GM21619 (cell line): Measurements from ENCODE around the gene NUP93.

Source experiments
- ATAC-seq: cut with Tn5 transposase; IDR thresholded peaks from one replicate; pipeline ENCODE4 v1.9.1; 2021; ENCODE audit not compliant: unreplicated experiment

Gene NUP93

DNA sequence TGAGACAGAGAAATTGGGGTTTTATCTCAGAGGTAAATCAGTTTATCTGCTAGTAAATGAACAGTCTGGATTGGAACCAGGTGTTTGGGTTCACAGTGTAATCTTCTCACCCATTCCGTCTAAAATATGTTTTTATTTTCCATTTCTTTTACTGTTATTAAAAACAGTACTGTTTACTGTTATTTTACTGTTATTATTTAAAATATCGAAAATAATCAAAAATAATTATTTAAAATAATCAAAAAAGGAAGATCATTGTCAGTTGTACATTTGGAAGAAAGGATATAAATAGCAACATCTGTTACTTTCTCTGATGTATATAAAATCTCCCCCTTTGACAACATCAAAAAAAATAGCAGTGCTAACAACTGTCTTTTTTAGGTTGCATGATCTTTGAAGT is 11.5 kb downstream of the NUP93 start:
- ATAC-seq, result no peak

DNA sequence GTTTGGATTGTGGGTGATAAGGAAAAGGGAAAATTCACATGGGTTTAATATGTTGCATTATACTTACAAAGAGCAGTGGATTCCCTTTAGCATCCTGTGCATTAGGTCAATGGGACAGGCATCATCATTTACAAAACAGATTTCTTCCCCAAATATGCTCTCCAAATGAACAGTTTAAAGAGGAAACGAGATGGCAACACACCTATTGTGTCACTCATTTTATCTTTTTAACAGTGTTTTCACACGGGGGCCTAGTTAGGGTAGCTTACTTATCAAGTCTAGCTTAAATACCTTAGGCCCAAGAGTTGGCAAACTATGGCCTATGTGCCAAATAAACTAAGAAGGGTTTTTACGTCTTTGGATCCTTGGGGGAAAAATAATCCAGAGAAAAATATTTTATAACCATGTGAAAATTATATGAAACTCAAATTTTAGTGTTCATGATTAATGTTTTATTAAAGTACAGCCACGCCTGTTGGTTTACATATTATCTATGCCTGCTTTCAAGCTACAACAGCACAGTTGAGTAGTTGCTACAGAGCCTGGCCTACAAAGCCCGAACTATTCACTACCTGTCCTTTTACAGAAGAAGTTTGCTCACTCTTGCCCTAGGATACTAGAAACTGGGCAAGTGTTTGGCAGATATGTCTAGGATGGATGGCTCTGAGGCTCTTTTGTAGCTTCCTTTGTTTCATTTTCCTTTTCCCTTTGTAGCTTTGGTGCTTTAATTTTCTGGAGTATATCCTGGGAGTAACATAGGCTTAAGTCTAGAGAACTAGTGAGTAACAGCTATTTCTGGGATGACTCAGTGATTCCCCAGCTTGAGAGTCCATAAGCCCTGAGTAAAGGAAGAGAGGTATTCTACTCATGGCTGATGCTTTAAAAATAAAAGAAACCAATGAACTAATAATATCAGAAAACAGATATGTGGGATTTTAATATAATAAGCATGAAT is 12.4 kb downstream of the NUP93 start:
- no peak for ATAC-seq

DNA sequence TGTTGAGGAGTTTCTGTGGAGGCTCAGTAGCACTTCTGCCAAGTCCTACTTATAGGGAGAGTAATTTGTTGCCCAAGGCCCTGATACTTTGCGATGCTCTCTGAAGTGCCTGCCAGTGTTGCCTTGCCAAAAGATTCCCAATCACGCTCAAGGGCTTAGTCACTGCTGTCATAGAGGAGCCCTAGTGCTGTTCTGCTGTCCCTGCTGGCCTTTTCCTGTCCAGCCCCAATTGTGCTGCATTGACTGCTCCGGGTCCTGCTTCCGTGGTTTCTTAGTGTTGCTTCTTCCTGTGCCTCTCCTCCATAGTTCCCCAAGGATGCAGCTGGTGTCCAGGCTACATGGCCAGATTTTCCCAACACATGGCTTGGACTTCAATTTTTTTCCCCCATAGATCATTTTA is 13.9 kb downstream of the NUP93 start:
- no peak for ATAC-seq

DNA sequence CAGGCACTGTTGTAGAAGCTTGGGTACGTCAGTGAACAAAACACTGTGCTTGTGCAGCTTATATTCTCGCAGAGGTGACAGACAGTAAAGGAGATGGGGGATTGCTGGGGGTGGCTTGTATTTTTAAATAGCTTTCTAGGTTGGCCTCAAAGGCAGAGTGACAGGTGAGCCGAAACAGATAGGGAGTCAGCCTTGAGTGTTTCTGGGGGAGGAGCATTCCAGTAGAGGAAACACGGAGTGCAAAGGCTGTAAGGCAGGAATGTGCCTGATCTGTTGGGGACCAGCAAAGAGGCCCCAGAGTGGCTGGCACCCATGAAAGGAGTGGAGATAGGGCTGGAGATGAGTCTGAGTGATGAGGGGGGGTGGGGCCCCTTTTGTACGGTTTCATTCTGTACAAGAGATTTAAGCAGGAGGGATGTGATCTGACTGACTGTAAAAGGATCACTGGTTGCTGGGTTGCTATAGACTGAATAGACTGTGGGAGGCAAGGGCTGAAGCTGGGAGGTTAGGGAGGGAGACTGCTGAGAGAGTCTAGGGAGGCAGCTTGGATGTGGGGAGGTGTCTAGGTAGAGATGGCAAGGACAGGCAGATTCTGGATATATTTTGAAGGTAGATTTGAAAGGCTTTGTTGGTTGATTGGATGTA is 15.2 kb downstream of the NUP93 start:
- no peak for ATAC-seq

DNA sequence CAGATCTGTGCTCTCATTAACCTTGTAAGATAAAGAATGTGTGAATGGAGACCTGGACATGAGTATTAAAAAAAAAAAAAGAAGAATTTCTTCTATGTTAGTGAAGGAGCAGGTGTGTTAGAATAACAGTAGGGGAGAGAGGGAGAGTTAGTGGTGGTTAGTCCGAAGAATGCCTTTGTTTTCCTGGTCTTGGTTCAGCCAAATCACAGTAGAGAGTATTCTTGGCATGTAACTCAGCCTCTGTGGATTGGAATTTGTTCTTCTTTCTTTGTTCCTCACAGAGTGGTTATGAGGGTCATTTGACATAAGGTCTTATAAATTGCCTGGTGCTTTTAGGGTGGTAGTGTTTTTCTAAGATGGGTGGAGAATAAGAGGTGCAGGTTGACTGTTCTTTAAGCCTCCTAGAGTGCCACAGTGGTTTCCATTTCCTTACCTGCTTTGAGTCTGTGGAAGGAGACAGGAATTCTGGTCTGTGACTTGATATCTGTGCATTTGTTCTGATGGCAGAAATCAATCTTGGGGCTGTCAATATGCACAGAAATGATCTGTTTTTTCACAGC is 17.6 kb downstream of the NUP93 start:
- no peak for ATAC-seq

DNA sequence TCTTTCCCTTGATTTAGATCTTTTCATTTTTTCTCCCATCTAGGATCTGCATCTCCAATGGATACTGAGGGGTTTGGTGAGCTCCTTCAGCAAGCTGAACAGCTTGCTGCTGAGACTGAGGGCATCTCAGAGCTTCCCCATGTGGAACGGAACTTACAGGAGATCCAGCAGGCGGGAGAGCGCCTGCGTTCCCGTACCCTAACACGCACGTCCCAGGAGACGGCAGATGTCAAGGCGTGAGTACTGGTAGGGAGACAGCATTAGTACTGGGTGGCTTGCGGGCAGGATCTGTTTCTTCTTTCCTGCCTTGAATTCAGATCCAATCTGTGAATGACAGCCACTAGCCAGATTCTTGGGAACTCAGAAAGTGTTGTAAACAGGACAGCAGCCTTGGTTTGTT is 18.3 kb downstream of the NUP93 start:
- ATAC-seq, result no peak

DNA sequence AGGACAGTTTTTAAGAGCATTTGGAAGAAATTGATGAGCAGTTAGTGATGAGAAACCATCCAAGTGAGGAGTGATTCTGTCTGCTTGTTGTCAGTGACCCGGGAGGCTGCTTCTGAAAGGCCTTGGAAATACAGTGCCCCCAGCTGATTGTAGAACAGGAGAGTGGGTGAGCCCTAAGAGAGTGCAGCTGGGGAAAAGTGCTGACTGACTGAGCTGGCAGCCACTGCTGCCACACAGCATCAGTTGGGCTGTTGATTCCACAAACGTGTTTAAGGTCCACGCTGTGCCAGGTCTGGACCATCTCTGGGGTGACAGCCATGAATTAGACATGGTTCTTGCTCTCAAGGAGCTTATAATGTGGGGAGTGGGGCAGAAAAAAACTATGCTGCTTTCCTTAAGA is 18.9 kb downstream of the NUP93 start:
- no peak for ATAC-seq

DNA sequence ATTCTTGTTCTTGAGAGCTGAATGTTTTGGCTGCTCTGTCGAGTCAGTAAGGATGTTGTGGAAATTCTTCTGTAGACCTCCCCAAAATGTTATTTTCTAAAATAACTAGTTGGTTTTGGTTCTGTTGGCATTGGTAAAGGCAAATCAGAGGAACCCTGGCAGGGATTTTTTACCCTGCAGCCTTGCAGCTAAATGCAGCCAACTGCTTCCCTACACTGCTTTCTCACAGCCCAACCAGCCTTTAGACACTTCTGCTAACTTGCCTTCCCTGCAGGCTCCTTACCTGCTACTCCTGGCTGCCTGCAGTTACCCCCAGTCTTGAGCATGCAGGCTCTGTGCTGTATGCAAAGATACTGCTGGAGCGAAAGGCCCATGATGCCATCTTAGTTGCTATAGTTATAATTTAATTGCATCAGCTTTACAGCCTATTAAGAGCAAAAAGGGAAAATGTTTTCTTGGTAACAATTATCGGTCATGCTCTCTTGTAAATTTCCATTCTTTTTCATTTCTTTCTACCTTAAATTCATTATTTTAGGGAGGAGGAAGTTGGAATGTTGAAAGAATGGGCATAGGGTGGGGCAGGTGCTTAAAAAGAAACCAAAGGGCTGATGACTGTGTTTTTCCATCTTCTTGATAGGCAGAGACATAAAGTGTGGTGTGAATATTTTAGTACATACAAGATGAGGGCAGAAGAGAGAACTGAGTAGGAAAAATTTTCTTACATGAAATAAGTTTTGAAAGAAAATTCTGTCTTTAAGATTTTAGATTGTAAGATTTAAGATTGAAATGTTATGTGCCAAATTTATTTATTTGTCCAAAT is 20.0 kb downstream of the NUP93 start:
- no peak for ATAC-seq

DNA sequence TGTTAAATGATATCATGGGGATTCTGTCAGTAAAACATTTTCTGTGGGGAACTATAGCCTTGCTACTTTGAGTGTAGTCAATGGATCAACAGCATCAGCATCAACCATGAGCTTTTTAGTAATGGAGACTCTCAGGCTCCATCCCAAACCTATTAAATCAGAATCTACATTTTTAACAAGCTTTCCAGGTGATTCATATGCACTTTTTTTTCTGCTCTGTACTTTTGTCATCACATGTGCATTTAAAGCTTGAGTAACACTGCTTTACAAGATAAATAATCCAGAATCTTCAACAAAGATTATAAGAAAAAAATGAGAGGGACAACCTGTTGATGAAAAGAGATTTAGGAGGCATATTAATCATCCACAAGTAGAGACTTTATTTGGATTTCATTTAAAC is 23.5 kb downstream of the NUP93 start:
- ATAC-seq, result no peak

DNA sequence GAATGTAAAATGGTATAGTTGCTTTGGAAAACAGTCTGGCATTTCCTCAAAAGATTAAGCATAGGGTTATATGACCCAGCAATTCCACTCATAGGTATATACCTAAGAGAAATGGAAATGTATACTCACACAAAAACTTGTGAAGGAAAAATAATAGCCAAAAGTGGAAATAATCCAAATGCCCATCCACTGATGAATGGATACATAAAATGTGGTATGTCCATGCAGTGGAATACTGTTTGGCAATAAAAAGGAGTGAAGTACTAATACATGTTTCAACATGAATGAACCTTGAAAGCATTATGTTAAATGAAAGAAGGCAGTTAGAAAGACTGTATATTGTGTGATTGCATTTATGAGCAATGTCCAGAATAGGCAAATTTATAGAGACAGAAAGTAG is 25.1 kb downstream of the NUP93 start:
- no peak for ATAC-seq

DNA sequence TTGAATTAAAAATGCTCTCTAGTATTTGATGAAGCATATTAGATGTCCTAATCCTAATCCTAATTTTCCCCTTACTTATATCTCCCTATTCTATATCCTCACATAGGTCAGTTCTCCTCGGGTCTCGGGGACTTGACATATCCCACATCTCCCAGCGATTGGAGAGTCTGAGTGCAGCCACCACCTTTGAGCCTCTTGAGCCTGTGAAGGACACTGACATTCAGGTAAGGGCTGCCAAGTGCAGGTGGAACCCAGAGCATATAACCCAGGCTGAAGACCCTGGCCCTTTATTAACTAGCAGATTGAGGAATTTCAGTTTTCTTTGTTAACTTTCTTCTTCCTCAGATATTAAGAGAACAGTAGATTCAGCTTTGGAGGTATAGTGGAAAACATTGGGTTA is 28.5 kb downstream of the NUP93 start:
- no peak for ATAC-seq

DNA sequence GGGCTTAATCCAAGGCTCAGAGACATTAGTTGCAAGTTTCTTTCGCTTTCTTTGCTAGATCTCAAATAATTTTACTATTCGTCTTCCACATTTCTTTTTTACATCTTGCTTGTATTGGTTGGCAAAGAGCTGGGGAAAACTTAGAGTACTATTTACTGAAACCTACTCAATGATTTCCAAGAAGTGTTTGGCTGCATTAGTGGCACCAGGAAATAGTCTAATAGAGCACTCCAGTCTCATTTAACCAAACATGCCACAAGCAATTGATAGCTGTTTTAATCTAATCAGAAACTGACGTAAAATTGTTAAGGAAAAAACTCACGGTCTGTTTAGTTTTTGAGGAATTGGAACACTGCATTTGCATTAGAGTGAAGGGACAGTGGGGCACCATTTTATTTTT is 29.0 kb downstream of the NUP93 start:
- ATAC-seq, result no peak

DNA sequence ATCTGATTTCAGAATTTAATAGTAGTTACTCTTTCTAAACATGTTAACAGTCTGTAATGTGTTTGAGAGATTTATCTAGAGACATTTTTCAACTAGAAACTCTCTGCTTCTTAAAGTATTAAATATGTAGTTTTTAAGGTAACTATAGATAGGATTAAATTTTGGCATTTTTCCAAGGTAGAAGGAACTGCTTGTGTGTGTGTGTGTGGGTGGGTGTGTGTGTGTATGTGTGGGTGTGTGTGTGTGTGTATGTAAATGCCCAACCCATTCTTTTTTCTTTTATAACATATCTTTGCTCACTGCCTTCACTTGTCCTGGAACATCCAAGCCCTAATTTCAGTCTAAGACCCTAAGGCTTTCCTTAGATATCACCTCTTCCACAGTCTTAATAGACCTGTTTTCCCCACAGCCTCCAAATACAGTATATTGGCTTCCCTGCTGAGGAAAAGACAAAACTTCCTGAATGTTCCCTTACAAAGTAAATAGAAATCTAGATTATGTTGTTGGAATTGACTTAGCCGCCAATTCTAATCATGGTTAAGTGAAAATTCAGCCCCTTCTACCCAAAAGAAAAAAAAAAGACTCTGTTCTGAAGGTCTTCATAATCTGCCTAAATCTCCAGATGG is 33.5 kb downstream of the NUP93 start:
- ATAC-seq, result no peak

DNA sequence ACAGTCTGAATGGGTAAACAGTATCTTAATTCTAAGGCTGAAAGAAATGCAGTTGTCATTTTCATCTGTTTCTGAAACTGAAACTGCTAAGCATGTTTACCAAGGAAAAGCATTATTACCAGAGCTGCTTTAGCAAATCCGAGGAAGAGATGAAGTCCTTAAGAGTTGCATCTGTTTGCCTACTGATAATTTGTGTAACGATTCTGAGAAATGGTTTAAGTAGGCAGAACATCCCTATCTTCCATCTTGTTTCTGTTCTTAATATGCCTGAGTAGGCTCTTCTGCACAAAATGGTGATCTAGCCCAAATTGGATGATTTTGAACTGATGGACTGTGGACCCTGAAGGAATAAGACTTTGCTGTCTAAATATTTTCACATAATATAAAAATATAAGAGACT is 34.9 kb downstream of the NUP93 start:
- no peak for ATAC-seq

DNA sequence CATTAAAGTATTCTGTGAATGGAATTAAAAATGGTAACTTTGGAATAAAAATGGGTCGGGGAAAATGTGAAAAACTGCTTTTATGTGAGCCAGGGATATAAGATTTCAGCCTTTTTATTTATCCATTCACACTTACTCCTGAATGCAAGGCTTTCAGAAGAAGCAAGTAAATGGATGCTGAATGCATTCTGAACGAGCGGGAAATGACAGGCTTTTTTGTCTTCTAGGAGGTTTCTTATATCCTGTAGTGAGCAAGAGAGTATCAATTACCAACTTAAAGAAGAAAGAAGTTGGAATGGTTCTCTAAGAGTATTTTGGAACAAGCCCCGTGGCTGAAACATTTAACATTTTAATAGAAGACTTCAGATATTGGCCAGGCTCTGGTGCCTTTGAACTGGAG is 36.0 kb downstream of the NUP93 start:
- ATAC-seq, result no peak

DNA sequence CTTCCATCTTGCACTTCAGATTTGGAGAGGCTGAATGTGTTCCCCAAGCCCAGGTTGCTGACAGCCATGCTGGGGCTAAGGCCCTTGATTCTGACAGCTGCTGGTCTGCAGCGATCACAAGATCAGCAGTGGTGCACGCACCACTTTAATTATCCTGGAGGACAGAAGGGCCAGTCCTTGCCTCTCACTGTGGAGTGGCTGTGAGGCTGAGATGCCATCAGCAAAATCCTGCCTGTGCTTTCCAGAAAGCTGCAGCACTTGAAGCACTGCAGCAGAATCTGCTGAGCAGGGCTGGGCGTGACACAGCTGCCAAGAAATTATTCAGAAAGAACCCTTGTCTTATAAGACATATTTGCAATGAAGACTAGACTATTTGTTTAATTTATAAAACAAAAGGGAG is 37.1 kb downstream of the NUP93 start:
- no peak for ATAC-seq

DNA sequence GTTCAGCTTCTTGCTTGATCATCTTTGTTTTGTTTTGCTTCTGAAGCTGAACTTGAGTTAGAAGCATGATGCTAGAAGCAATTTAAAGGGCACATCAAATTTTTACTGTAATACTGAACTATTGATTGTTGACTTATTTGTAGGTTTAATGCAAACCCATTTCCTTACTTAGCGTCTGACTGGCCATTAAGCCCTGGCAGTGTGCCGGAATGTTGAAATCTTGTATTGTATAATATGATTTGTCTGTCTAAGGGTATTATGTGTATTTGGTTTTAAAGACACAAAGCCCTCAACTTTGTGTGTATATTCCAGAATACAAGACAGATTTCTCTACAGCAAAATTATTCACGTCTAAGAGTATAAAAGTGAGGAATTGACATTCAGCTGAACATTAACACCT is 39.7 kb downstream of the NUP93 start:
- ATAC-seq, result no peak

DNA sequence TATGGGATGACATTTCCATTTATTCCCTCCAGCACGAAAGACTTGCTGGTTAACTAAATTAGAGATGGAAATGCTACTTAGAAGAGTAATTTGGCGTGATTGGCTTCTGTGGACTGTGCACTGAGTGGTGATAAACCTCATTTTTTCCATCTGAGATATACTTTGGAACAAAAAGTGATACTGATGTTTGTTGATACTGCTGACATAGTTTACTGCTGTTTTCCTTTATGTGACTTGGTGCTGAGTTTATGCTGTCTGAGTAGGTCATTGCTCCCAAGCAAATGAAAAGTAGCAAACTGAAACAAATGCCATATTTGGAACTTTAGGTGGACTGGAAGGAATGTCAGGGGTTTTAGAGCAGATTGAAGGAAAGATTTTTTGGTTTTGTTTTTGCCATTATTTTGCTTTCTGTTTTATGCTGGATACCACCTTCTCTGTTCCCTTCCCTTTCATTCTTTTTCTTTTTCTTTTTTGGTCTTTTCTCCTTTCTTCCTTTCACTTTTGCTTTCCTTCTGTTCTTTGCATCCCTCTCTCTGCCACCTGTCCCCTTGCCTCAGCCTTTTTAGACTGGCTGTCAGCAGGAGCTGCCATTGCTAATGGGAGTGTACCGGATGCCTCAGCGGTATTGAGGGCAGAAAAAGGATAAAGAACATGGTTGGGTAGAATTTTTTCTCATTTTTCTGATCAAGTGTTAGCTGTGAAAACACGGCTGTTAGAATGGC is 41.8 kb downstream of the NUP93 start:
- ATAC-seq, result no peak

DNA sequence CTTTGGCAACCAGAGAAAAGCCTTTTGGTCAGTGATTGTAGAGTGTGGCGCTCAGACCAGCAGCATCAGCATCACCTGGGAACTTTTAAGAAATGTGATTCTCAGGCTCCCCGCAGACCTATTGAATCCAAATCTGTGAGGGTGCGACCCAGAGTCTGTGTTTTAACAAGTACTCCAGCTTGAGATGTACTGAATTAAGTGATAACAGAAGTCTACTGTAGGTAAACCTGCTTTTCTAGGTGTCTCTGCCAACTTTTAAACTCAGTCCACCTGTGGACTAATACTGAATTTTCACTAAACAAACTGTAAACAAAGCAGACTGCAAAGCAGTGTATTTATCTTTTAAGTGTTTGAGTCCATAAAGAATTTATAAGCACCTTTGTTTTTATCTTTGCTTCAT is 43.6 kb downstream of the NUP93 start:
- no peak for ATAC-seq

DNA sequence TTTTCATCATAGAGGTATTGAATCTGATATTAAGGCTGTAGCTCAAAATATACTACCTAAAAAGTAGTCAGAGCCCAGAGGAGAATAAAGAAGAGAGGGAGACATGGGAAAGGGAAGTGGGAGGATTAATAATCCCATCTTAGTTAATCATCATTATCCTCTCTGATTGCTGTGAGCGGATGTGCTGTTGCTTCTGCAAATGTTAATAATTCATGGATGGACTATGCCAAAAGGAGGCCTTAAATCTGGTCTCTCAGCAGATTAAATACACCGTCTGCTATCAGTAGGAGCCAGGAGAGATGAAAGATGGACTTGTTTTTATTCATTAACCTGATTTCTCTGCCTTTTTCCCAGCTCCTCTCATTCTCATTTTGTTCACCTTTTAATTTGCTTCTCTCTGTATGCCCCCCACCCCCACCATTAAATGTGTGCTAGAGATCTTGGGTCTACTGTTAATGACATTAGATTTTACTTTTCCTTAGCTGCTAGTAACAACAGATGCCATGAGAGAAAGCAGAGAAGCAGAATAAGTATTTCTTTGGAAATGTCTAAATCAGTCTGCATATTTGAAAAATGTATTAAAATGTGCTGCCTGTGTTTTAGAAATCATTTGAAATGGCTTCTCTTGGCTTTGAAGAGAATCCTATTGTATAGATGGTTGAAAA is 44.2 kb downstream of the NUP93 start:
- no peak for ATAC-seq
